ENCODE results near the gene PBXIP1. TPM values are rescaled to one million over a fixed set of nuclear protein-coding genes. Genes with fewer than 3 reads are reported as not detected.

PBXIP1 gene
- total RNA-seq, 1 experiment from 2014 or later, result 24.0 TPM

- H3K4me1 ChIP-seq, result peaks cover 15% of the 10 kb centered on the region
- no peaks in the 10 kb centered on the region for H3K27me3 ChIP-seq (replicated peaks; ENCODE audit: control insufficient read depth, insufficient read depth, low read length)
- intact Hi-C loops (cut with micrococcal nuclease; ENCODE audit: unreplicated experiment), result loop anchor here (5.0 kb wide), 1 partner anchor 103 kb away; the partner anchor contains the start of gene EFNA4
- DNase-seq, result no peak
- BruUV-seq (replicated peaks), result no TSS peak
- Mint-ChIP-seq H3K36me3 (ENCODE audit: insufficient read depth, unreplicated experiment) (peaks cover 53% of the 10 kb centered on the region), H3K9me3 (ENCODE audit: unreplicated experiment) (no peaks in the 10 kb centered on the region), H3K4me1 (ENCODE audit: low read depth, unreplicated experiment) (peaks cover 20% of the 10 kb centered on the region), H3K27me3 (ENCODE audit: insufficient read depth, unreplicated experiment) (no peaks in the 10 kb centered on the region), H3K27ac (ENCODE audit: unreplicated experiment) (no peak overlapping the region), H3K4me3 (ENCODE audit: unreplicated experiment) (no peak overlapping the region)
- POLR2A ChIA-PET, result no interaction called here
- H3K9me3 ChIP-seq, result no peaks in the 10 kb centered on the region
- TF ChIP-seq CTCF (IDR thresholded peaks at IDR 0.05; ENCODE audit: insufficient read depth in 1 of 2, low read depth in 1 of 2, low read length in 1 of 2, severe bottlenecking in 1 of 2, unreplicated experiment in 1 of 2), result no peak
- H3K4me3 ChIP-seq (ENCODE audit: low read depth, low read length), result no peak overlapping the region
- H3K36me3 ChIP-seq (ENCODE audit: control insufficient read depth, insufficient read depth, low read length), result peaks cover 3% of the 10 kb centered on the region
- CTCF ChIA-PET, result no interaction called here
These were observed 3.0 kb upstream of the PBXIP1 start for GRCh38 chr1:154958681-154959425.

GRCh38 chr1:154958036-154958435 is 2.1 kb upstream of the PBXIP1 start:
- Histone ChIP-seq H3K4me1 (peaks cover 15% of the 10 kb centered on the region), H3K4me3 (ENCODE audit: low read depth, low read length) (no peak overlapping the region), H3K27me3 (replicated peaks; ENCODE audit: control insufficient read depth, insufficient read depth, low read length) (no peaks in the 10 kb centered on the region), H3K9me3 (no peaks in the 10 kb centered on the region), H3K36me3 (ENCODE audit: control insufficient read depth, insufficient read depth, low read length) (peaks cover 3% of the 10 kb centered on the region)
- H3K27me3 Mint-ChIP-seq (ENCODE audit: insufficient read depth, unreplicated experiment), result no peaks in the 10 kb centered on the region
- peaks cover 48% of the 10 kb centered on the region for H3K36me3 Mint-ChIP-seq (ENCODE audit: insufficient read depth, unreplicated experiment)
- BruUV-seq (replicated peaks), result TSS peak; percentile 2
- TF ChIP-seq CTCF (IDR thresholded peaks at IDR 0.05; ENCODE audit: insufficient read depth in 1 of 2, low read depth in 1 of 2, low read length in 1 of 2, severe bottlenecking in 1 of 2, unreplicated experiment in 1 of 2), result no peak
- ChIA-PET CTCF (no interaction called here), POLR2A (interaction anchor here (3.5 kb wide), 1 partner anchor 15 kb away, joined by 34 read pairs; no protein-coding TSS in a partner anchor)
- no peak for DNase-seq
- H3K4me1 Mint-ChIP-seq (ENCODE audit: low read depth, unreplicated experiment), result peaks cover 16% of the 10 kb centered on the region
- no peaks in the 10 kb centered on the region for H3K9me3 Mint-ChIP-seq (ENCODE audit: unreplicated experiment)
- H3K4me3 Mint-ChIP-seq (ENCODE audit: unreplicated experiment), result no peak overlapping the region
- no peak overlapping the region for H3K27ac Mint-ChIP-seq (ENCODE audit: unreplicated experiment)
- intact Hi-C loops (cut with micrococcal nuclease; ENCODE audit: unreplicated experiment), result loop anchor here (5.0 kb wide), 1 partner anchor 104 kb away; the partner anchor contains the start of gene EFNA4

GRCh38 chr1:154957091-154957657 is 1.3 kb upstream of the PBXIP1 start:
- Histone ChIP-seq H3K36me3 (ENCODE audit: control insufficient read depth, insufficient read depth, low read length) (peaks cover 3% of the 10 kb centered on the region), H3K27me3 (replicated peaks; ENCODE audit: control insufficient read depth, insufficient read depth, low read length) (no peaks in the 10 kb centered on the region), H3K4me1 (peaks cover 15% of the 10 kb centered on the region), H3K4me3 (ENCODE audit: low read depth, low read length) (no peak overlapping the region), H3K9me3 (no peaks in the 10 kb centered on the region)
- ChIA-PET POLR2A (interaction anchor here (2.6 to 3.5 kb wide), 2 partner anchors 16 to 21 kb away, joined by 19 to 34 read pairs; partner anchors contain the start of gene PMVK), CTCF (interaction anchor here (1.7 to 1.8 kb wide), 3 partner anchors 37 to 60 kb away, joined by 5 to 8 read pairs (median 8); no protein-coding TSS in a partner anchor)
- Mint-ChIP-seq H3K27me3 (ENCODE audit: insufficient read depth, unreplicated experiment) (no peaks in the 10 kb centered on the region), H3K36me3 (ENCODE audit: insufficient read depth, unreplicated experiment) (peaks cover 39% of the 10 kb centered on the region), H3K4me3 (ENCODE audit: unreplicated experiment) (peak overlapping the region; percentile 80), H3K4me1 (ENCODE audit: low read depth, unreplicated experiment) (peaks cover 16% of the 10 kb centered on the region), H3K27ac (ENCODE audit: unreplicated experiment) (peak overlapping the region; percentile 79), H3K9me3 (ENCODE audit: unreplicated experiment) (no peaks in the 10 kb centered on the region)
- no peak for TF ChIP-seq CTCF (IDR thresholded peaks at IDR 0.05; ENCODE audit: insufficient read depth in 1 of 2, low read depth in 1 of 2, low read length in 1 of 2, severe bottlenecking in 1 of 2, unreplicated experiment in 1 of 2)
- intact Hi-C loops (cut with micrococcal nuclease; ENCODE audit: unreplicated experiment), result loop anchor here (5.0 kb wide), 1 partner anchor 105 kb away; the partner anchor contains the start of gene EFNA4
- no TSS peak for BruUV-seq (replicated peaks)
- DNase-seq, result no peak
